Raji (cell line): Measurements from ENCODE around the gene RABL6.
A peak's percentile ranks its signal among the peaks of the same experiment; 100 is the strongest.

Experiments
- POLR2A ChIP-seq: IDR thresholded peaks from 2 replicates; pipeline ENCODE4 v1.6.1; 2011; ENCODE audit warnings: low read depth, low read length, control low read depth; ENCODE audit not compliant: insufficient read depth

The RABL6 gene

GRCh38 chr9:136856541-136857141 is 48.9 kb downstream of the RABL6 start:
- TF ChIP-seq POLR2A = no peak

GRCh38 chr9:136857166-136857565 is 49.4 kb downstream of the RABL6 start:
- TF ChIP-seq POLR2A = no peak

GRCh38 chr9:136857581-136858412 is 50.0 kb downstream of the RABL6 start:
- 0 out of 2 replicates have a peak, but pooled peaks have one; percentile 18 for TF ChIP-seq POLR2A

- no peak for TF ChIP-seq POLR2A
Measured at GRCh38 chr9:136858452-136858843, 50.7 kb downstream of the RABL6 start.

GRCh38 chr9:136858844-136859757 is 51.4 kb downstream of the RABL6 start:
- TF ChIP-seq POLR2A = no peak

GRCh38 chr9:136860529-136860928 is 52.8 kb downstream of the RABL6 start:
- no peak for TF ChIP-seq POLR2A

- 0 out of 2 replicates have a peak, but pooled peaks have one; percentile 28 for TF ChIP-seq POLR2A
Measured at GRCh38 chr9:136860933-136861873, 53.5 kb downstream of the RABL6 start.

- TF ChIP-seq POLR2A = no peak
Measured at GRCh38 chr9:136861874-136862457, 54.2 kb downstream of the RABL6 start.

GRCh38 chr9:136862849-136863622 is 55.3 kb downstream of the RABL6 start:
- TF ChIP-seq POLR2A = no peak

GRCh38 chr9:136863623-136864273 is 56.0 kb downstream of the RABL6 start:
- TF ChIP-seq POLR2A = no peak

- TF ChIP-seq POLR2A = no peak
Measured at GRCh38 chr9:136865041-136865767, 57.5 kb downstream of the RABL6 start.

- TF ChIP-seq POLR2A = no peak
Measured at GRCh38 chr9:136865768-136866103, 58.0 kb downstream of the RABL6 start.
